Mesenchymal stem cell (in vitro differentiated cells and primary cell): ENCODE data around the gene RTKN.

Source experiments
- DNase-seq: peaks from one replicate; pipeline ENCODE4 v3.0.0-alpha.2; 2013
- H2AFZ ChIP-seq: one replicate; pipeline ENCODE4 v1.6.1; 2013; ENCODE audit warnings: low read depth, mild to moderate bottlenecking, control low read depth, inconsistent platforms, low read length, moderate library complexity
- H2AK5ac ChIP-seq: 2 replicates; pipeline ENCODE4 v1.6.1; 2013; ENCODE audit warnings: low read length, moderate library complexity, mild to moderate bottlenecking, inconsistent platforms; ENCODE audit not compliant: severe bottlenecking
- H2BK120ac ChIP-seq: one replicate; pipeline ENCODE4 v1.6.1; 2013; ENCODE audit warnings: low read depth, mild to moderate bottlenecking, inconsistent platforms, low read length, moderate library complexity
- H2BK12ac ChIP-seq, 2 experiments: one replicate each; pipeline ENCODE4 v1.6.1; 2013; ENCODE audit warnings: inconsistent platforms in 2 of 2, low read length in 2 of 2, mild to moderate bottlenecking in 2 of 2, moderate library complexity in 2 of 2, control low read depth in 1 of 2
- H2BK15ac ChIP-seq: one replicate; pipeline ENCODE4 v1.6.1; 2013; ENCODE audit warnings: mild to moderate bottlenecking, low read depth, inconsistent platforms; ENCODE audit not compliant: poor library complexity, severe bottlenecking
- H2BK5ac ChIP-seq: 2 replicates; pipeline ENCODE4 v1.6.1; 2013; ENCODE audit warnings: low read depth, mild to moderate bottlenecking, low read length, control low read depth, inconsistent platforms; ENCODE audit not compliant: poor library complexity, severe bottlenecking
- H3K14ac ChIP-seq, 2 experiments: one replicate each; pipeline ENCODE4 v1.6.1; 2013; ENCODE audit warnings: inconsistent platforms in 2 of 2, low read length in 2 of 2, control low read depth in 1 of 2, mild to moderate bottlenecking in 1 of 2, moderate library complexity in 1 of 2
- H3K18ac ChIP-seq, 2 experiments: one replicate each; pipeline ENCODE4 v1.6.1; 2013; ENCODE audit warnings: inconsistent platforms in 2 of 2, low read length in 2 of 2, control low read depth in 1 of 2, low read depth in 1 of 2, mild to moderate bottlenecking in 1 of 2
- H3K23ac ChIP-seq, 2 experiments: one replicate each; pipeline ENCODE4 v1.6.1; 2013; ENCODE audit warnings: inconsistent platforms in 2 of 2, low read length in 2 of 2, mild to moderate bottlenecking in 2 of 2, moderate library complexity in 2 of 2, control low read depth in 1 of 2
- H3K27ac ChIP-seq: 2 replicates; pipeline ENCODE4 v1.5.1; 2013; ENCODE audit warnings: mild to moderate bottlenecking, moderate library complexity, low read length, control low read depth, inconsistent platforms; ENCODE audit not compliant: poor library complexity, severe bottlenecking
- H3K27me3 ChIP-seq, 2 experiments: 2 replicates each; pipeline versions ENCODE4 v1.6.1 to v1.7.0; 2013; ENCODE audit warnings: low read length in 2 of 2, mild to moderate bottlenecking in 2 of 2, moderate library complexity in 2 of 2, control low read depth in 1 of 2, inconsistent platforms in 1 of 2; ENCODE audit not compliant: control insufficient read depth in 1 of 2, insufficient read depth in 1 of 2
- H3K36me3 ChIP-seq, 2 experiments: 2 replicates each; pipeline versions ENCODE4 v1.6.1 to v1.7.0; 2013; ENCODE audit warnings: low read length in 2 of 2, control low read depth in 1 of 2, inconsistent platforms in 1 of 2, low read depth in 1 of 2, mild to moderate bottlenecking in 1 of 2; ENCODE audit not compliant: insufficient read depth in 2 of 2, control insufficient read depth in 1 of 2
- H3K4ac ChIP-seq, 2 experiments: one replicate each; pipeline ENCODE4 v1.6.1; 2013; ENCODE audit warnings: inconsistent platforms in 2 of 2, low read length in 2 of 2, mild to moderate bottlenecking in 2 of 2, moderate library complexity in 2 of 2, control low read depth in 1 of 2, low read depth in 1 of 2
- H3K4me1 ChIP-seq: 2 replicates; pipeline ENCODE4 v1.6.1; 2013; ENCODE audit warnings: low read depth, low read length, control low read depth; ENCODE audit not compliant: control insufficient read depth, insufficient read depth
- H3K4me2 ChIP-seq: 2 replicates; pipeline ENCODE4 v1.6.1; 2013; ENCODE audit warnings: low read length, mild to moderate bottlenecking, inconsistent platforms; ENCODE audit not compliant: poor library complexity, severe bottlenecking
- H3K4me3 ChIP-seq, 2 experiments: 2 replicates each; pipeline versions ENCODE4 v1.5.1 to v1.7.0; 2013; ENCODE audit warnings: low read length in 2 of 2, mild to moderate bottlenecking in 2 of 2, control low read depth in 1 of 2, low read depth in 1 of 2; ENCODE audit not compliant: insufficient read depth in 1 of 2
- H3K79me1 ChIP-seq: replicated peaks from 2 replicates; pipeline ENCODE4 v1.6.1; 2013; ENCODE audit warnings: mild to moderate bottlenecking, control low read depth, low read length, inconsistent platforms; ENCODE audit not compliant: poor library complexity, severe bottlenecking
- H3K9ac ChIP-seq: 2 replicates; pipeline ENCODE4 v1.7.0; 2013; ENCODE audit warnings: mild to moderate bottlenecking, low read length, moderate library complexity
- H3K9me3 ChIP-seq: 2 replicates; pipeline ENCODE4 v1.7.0; 2013; ENCODE audit warnings: mild to moderate bottlenecking, low read length; ENCODE audit not compliant: control insufficient read depth
- H4K8ac ChIP-seq: one replicate; pipeline ENCODE4 v1.6.1; 2013; ENCODE audit warnings: inconsistent platforms, mild to moderate bottlenecking, low read length, moderate library complexity
- H4K91ac ChIP-seq: one replicate; pipeline ENCODE4 v1.6.1; 2013; ENCODE audit warnings: mild to moderate bottlenecking, low read length, inconsistent platforms
- WGBS: methylation state at CpG from one replicate; pipeline ENCODE4 v1.1.7; 2013; ENCODE audit warnings: mixed read lengths; 5-methylcytosine and 5-hydroxymethylcytosine counted together

Gene RTKN

GRCh38 chr2:74457549-74458131, 15.9 kb upstream of the RTKN start:
- no peak overlapping the region for H3K23ac ChIP-seq
- WGBS, result under 1% methylated on average over 39 of the region's 46 CpGs
- peak overlapping the region; percentile 36 for H4K91ac ChIP-seq
- peak overlapping the region; percentile 77 to 84 for H3K4ac ChIP-seq
- peak overlapping the region; percentile 57 to 87 for H3K4me3 ChIP-seq
- H3K9ac ChIP-seq, result peak overlapping the region; percentile 92
- H2BK15ac ChIP-seq, result peak overlapping the region; percentile 82
- peak overlapping the region; percentile 71 for H2BK120ac ChIP-seq
- H3K14ac ChIP-seq, result peak overlapping the region in 1 of 2 experiments; percentile 30
- peak overlapping the region; percentile 89 for H2BK5ac ChIP-seq
- H3K9me3 ChIP-seq, result no peaks in the 10 kb centered on the region
- no peaks in the 10 kb centered on the region for H3K27me3 ChIP-seq
- H3K79me1 ChIP-seq, result peaks cover 36% of the 10 kb centered on the region
- no peak overlapping the region for H2AK5ac ChIP-seq
- H3K36me3 ChIP-seq, result peaks cover 20 to 29% of the 10 kb centered on the region in 2 experiments
- peak overlapping the region; percentile 87 for H3K4me2 ChIP-seq
- peak overlapping the region; percentile 93 for H3K27ac ChIP-seq
- peaks cover 11% of the 10 kb centered on the region for H3K4me1 ChIP-seq
- H3K18ac ChIP-seq, result peak overlapping the region; percentile 60 to 70
- peak overlapping the region; percentile 44 for H2AFZ ChIP-seq
- no peak overlapping the region for H2BK12ac ChIP-seq
- DNase-seq, result peak; percentile 60
- peak overlapping the region; percentile 63 for H4K8ac ChIP-seq

- H3K27me3 ChIP-seq, result no peaks in the 10 kb centered on the region
- H4K8ac ChIP-seq, result peak overlapping the region; percentile 95
- peak overlapping the region; percentile 87 for H3K4me2 ChIP-seq
- H3K79me1 ChIP-seq, result peaks cover 32% of the 10 kb centered on the region
- peak overlapping the region; percentile 71 for H2BK120ac ChIP-seq
- H3K9ac ChIP-seq, result peak overlapping the region; percentile 80
- H3K27ac ChIP-seq, result peak overlapping the region; percentile 75
- WGBS, result under 1% methylated on average over 18 of the region's 27 CpGs
- peak overlapping the region in 1 of 2 experiments; percentile 34 for H3K23ac ChIP-seq
- H3K14ac ChIP-seq, result no peak overlapping the region
- H3K18ac ChIP-seq, result peak overlapping the region; percentile 41 to 76
- no peak overlapping the region for H2AK5ac ChIP-seq
- peak overlapping the region; percentile 33 for H2AFZ ChIP-seq
- no peak overlapping the region for H4K91ac ChIP-seq
- peak overlapping the region; percentile 50 for H2BK5ac ChIP-seq
- H2BK15ac ChIP-seq, result peak overlapping the region; percentile 52
- H3K4ac ChIP-seq, result peak overlapping the region; percentile 56 to 79
- H3K9me3 ChIP-seq, result no peaks in the 10 kb centered on the region
- peak overlapping the region; percentile 57 to 87 for H3K4me3 ChIP-seq
- no peak overlapping the region for H2BK12ac ChIP-seq
- no peak for DNase-seq
- H3K4me1 ChIP-seq, result peaks cover 11% of the 10 kb centered on the region
- H3K36me3 ChIP-seq, result peaks cover 15 to 24% of the 10 kb centered on the region in 2 experiments
Observed at GRCh38 chr2:74457129-74457548, 15.4 kb upstream of the RTKN start.

- Histone ChIP-seq H2AFZ (peak within 1 kb of the TSS; percentile 15), H4K91ac (no peak within 1 kb of the TSS), H3K4me2 (peak within 1 kb of the TSS; percentile 92), H3K9me3 (no peaks in the 10 kb centered on the region), H3K18ac (peak within 1 kb of the TSS in 1 of 2 experiments; percentile 51), H3K36me3 (peaks cover 2 to 8% of the 10 kb centered on the region in 2 experiments), H2BK120ac (no peak within 1 kb of the TSS), H2BK5ac (no peak within 1 kb of the TSS), H2AK5ac (no peak within 1 kb of the TSS), H4K8ac (peak within 1 kb of the TSS; percentile 75), H3K27ac (peak within 1 kb of the TSS; percentile 10), H2BK15ac (no peak within 1 kb of the TSS), H2BK12ac (no peak within 1 kb of the TSS), H3K9ac (peak within 1 kb of the TSS; percentile 91), H3K14ac (no peak within 1 kb of the TSS), H3K4me1 (peaks cover 11% of the 10 kb centered on the region), H3K4ac (no peak within 1 kb of the TSS), H3K23ac (peak within 1 kb of the TSS in 1 of 2 experiments; percentile 17), H3K79me1 (peaks cover 17% of the 10 kb centered on the region), H3K27me3 (no peaks in the 10 kb centered on the region), H3K4me3 (peak within 1 kb of the TSS; percentile 61 to 94)
- WGBS, result 2% methylated on average over 39 of the region's 40 CpGs
- DNase-seq, result peak; percentile 98
Observed at GRCh38 chr2:74454654-74455511, 13.1 kb upstream of the RTKN start, which contains the start of gene INO80B. TSS of gene INO80B (plus strand) at chr2:74455087. CDS start at chr2:74455117, 30 bp downstream.
